ENCODE measurements around the gene GGT5.
"Not testable (repeated sequence)": the region's sequence is repeated elsewhere in the genome, so short reads cannot be mapped to it uniquely, and the experiment has no call there.

Gene GGT5

GRCh38 chr22:24214467-24215285 lies 30.2 kb downstream of the GGT5 start:
- Histone ChIP-seq H3K9ac (ENCODE audit: low read length) (no peak overlapping the region), H3K4me1 (ENCODE audit: low read length) (peaks cover 5% of the 10 kb centered on the region), H3K27me3 (ENCODE audit: low read depth, low read length) (no peaks in the 10 kb centered on the region), H3K9me3 (ENCODE audit: insufficient read depth, low read length) (no peaks in the 10 kb centered on the region), H4K20me1 (ENCODE audit: insufficient read depth, low read length) (no peaks in the 10 kb centered on the region), H2AFZ (ENCODE audit: low read depth, low read length) (no peak overlapping the region), H3K4me2 (ENCODE audit: low read length) (no peak overlapping the region), H3K4me3 (ENCODE audit: low read length) (no peak overlapping the region), H3K27ac (ENCODE audit: low read length) (no peak overlapping the region), H3K36me3 (replicated peaks; ENCODE audit: low read depth, low read length) (no peaks in the 10 kb centered on the region), H3K79me2 (ENCODE audit: low read length) (no peaks in the 10 kb centered on the region)
- TF ChIP-seq CTCF (IDR thresholded peaks at IDR 0.05; ENCODE audit: low read depth, low read length) (no peak), EZH2phosphoT487 (IDR thresholded peaks at IDR 0.05; ENCODE audit: low read depth) (no peak)

GRCh38 chr22:24213111-24213510 lies 31.8 kb downstream of the GGT5 start:
- H2AFZ ChIP-seq (ENCODE audit: low read depth, low read length); H3K36me3 ChIP-seq (replicated peaks; ENCODE audit: low read depth, low read length); H3K9me3 ChIP-seq (ENCODE audit: insufficient read depth, low read length); H4K20me1 ChIP-seq (ENCODE audit: insufficient read depth, low read length); H3K4me1 ChIP-seq (ENCODE audit: low read length); H3K4me3 ChIP-seq (ENCODE audit: low read length); H3K79me2 ChIP-seq (ENCODE audit: low read length); H3K27ac ChIP-seq (ENCODE audit: low read length); H3K4me2 ChIP-seq (ENCODE audit: low read length); H3K27me3 ChIP-seq (ENCODE audit: low read depth, low read length); H3K9ac ChIP-seq (ENCODE audit: low read length): not testable (repeated sequence)

- H3K27ac ChIP-seq (ENCODE audit: low read length); H3K36me3 ChIP-seq (replicated peaks; ENCODE audit: low read depth, low read length); H2AFZ ChIP-seq (ENCODE audit: low read depth, low read length); H3K4me1 ChIP-seq (ENCODE audit: low read length); H3K4me3 ChIP-seq (ENCODE audit: low read length); H3K9ac ChIP-seq (ENCODE audit: low read length); H3K79me2 ChIP-seq (ENCODE audit: low read length); H4K20me1 ChIP-seq (ENCODE audit: insufficient read depth, low read length); H3K27me3 ChIP-seq (ENCODE audit: low read depth, low read length); H3K9me3 ChIP-seq (ENCODE audit: insufficient read depth, low read length); H3K4me2 ChIP-seq (ENCODE audit: low read length): not testable (repeated sequence)
Measured at GRCh38 chr22:24211716-24212115, 33.2 kb downstream of the GGT5 start.

GRCh38 chr22:24210409-24210808 lies 34.5 kb downstream of the GGT5 start:
- H3K4me1 ChIP-seq (ENCODE audit: low read length); H3K79me2 ChIP-seq (ENCODE audit: low read length); H3K9ac ChIP-seq (ENCODE audit: low read length); H3K27me3 ChIP-seq (ENCODE audit: low read depth, low read length); H4K20me1 ChIP-seq (ENCODE audit: insufficient read depth, low read length); H3K27ac ChIP-seq (ENCODE audit: low read length); H2AFZ ChIP-seq (ENCODE audit: low read depth, low read length); H3K4me3 ChIP-seq (ENCODE audit: low read length); H3K9me3 ChIP-seq (ENCODE audit: insufficient read depth, low read length); H3K36me3 ChIP-seq (replicated peaks; ENCODE audit: low read depth, low read length); H3K4me2 ChIP-seq (ENCODE audit: low read length): not testable (repeated sequence)

GRCh38 chr22:24209687-24210086 lies 35.2 kb downstream of the GGT5 start:
- no peaks in the 10 kb centered on the region for H3K79me2 ChIP-seq (ENCODE audit: low read length)
- no peaks in the 10 kb centered on the region; the same call in 1 of the 2 replicates for H3K27me3 ChIP-seq (ENCODE audit: low read depth, low read length)
- H4K20me1 ChIP-seq (ENCODE audit: insufficient read depth, low read length) = no peaks in the 10 kb centered on the region
- H3K4me3 ChIP-seq (ENCODE audit: low read length) = no peak overlapping the region
- no peak overlapping the region for H3K27ac ChIP-seq (ENCODE audit: low read length)
- no peak overlapping the region for H3K9ac ChIP-seq (ENCODE audit: low read length)
- H2AFZ ChIP-seq (ENCODE audit: low read depth, low read length) = no peak overlapping the region
- TF ChIP-seq CTCF (IDR thresholded peaks at IDR 0.05; ENCODE audit: low read depth, low read length) (no peak), EZH2phosphoT487 (IDR thresholded peaks at IDR 0.05; ENCODE audit: low read depth) (no peak)
- H3K4me2 ChIP-seq (ENCODE audit: low read length) = no peak overlapping the region
- H3K36me3 ChIP-seq (replicated peaks; ENCODE audit: low read depth, low read length) = no peaks in the 10 kb centered on the region
- H3K9me3 ChIP-seq (ENCODE audit: insufficient read depth, low read length) = 0 out of 2 replicates have a peak, but pooled peaks cover 2% of the 10 kb centered on the region
- peaks cover 5% of the 10 kb centered on the region for H3K4me1 ChIP-seq (ENCODE audit: low read length)

All from OCI-LY3 (cell line).